Tibial nerve (tissue), 4 donors: ENCODE measurements around the gene GTPBP2. TPM values are rescaled to one million over a fixed set of nuclear protein-coding genes. Genes with fewer than 3 reads are reported as not detected.

Experiments used
- DNase-seq, 2 donors: peaks; one replicate each; pipeline ENCODE4 v3.0.0-alpha.2; 2019; ENCODE audit warnings: low spot score in 2 of 2
- H3K27ac ChIP-seq, 4 donors: fragments of 200-600 bp; sonication (generic) in 3 of 4; one replicate each; pipeline ENCODE4 v1.5.1; 2017 to 2019; ENCODE audit warnings: mild to moderate bottlenecking in 1 of 4
- H3K27me3 ChIP-seq, 2 donors: fragments of 200-600 bp; sonication (generic) in 1 of 2; one replicate each; pipeline versions ENCODE4 v1.5.1 to v1.6.0; 2017 to 2019
- H3K36me3 ChIP-seq, 3 donors: fragments of 200-600 bp; sonication (generic); one replicate each; pipeline ENCODE4 v1.5.1; 2018 to 2019
- H3K4me1 ChIP-seq, 4 donors: fragments of 200-600 bp; sonication (generic) in 3 of 4; one replicate each; pipeline ENCODE4 v1.5.1; 2017 to 2019
- H3K4me3 ChIP-seq, 4 donors: fragments of 200-600 bp; sonication (generic) in 3 of 4; one replicate each; pipeline ENCODE4 v1.5.1; 2017 to 2019; ENCODE audit warnings: mild to moderate bottlenecking in 1 of 4, moderate library complexity in 1 of 4
- H3K9me3 ChIP-seq, 4 donors: fragments of 200-600 bp; sonication (generic) in 3 of 4; one replicate each; pipeline ENCODE4 v1.5.1; 2017 to 2019
- EP300 ChIP-seq, 2 donors: sonication (generic); formaldehyde crosslinking; IDR thresholded peaks; one replicate each; pipeline ENCODE4 v1.6.1; 2017; ENCODE audit warnings: antibody characterized with exemption in 2 of 2, mild to moderate bottlenecking in 1 of 2
- POLR2A ChIP-seq, 2 donors: fragments of 450-650 bp; IDR thresholded peaks; one replicate each; pipeline ENCODE4 v1.6.1; 2017; ENCODE audit warnings: antibody characterized with exemption in 2 of 2, mild to moderate bottlenecking in 2 of 2, moderate library complexity in 2 of 2
- WGBS, 2 donors: methylation state at CpG; one replicate each; pipeline ENCODE4 v1.1.5; 2018; 5-methylcytosine and 5-hydroxymethylcytosine counted together
- total RNA-seq, 4 donors: library from RNA; depleted of rRNA; stranded (reverse); fragments of >200 nt; gene quantifications; one replicate each; pipeline ENCODE4 v1.1.0, GENCODE V29; 2016
- TF ChIP-seq, protein P1 (sequence below), 5 experiments: fragments of 200-600 bp in 3 of 5; fragments of 450-650 bp in 2 of 5; sonication (generic) in 3 of 5; IDR thresholded peaks; one replicate each; pipeline ENCODE4 v1.5.1; 2016 to 2019; ENCODE audit warnings: antibody characterized with exemption in 5 of 5, mild to moderate bottlenecking in 3 of 5, moderate library complexity in 2 of 5

Gene GTPBP2
- total RNA-seq, 4 donors from 2014 or later = 33.2 to 58.5 (median 39.7) TPM

DNA sequence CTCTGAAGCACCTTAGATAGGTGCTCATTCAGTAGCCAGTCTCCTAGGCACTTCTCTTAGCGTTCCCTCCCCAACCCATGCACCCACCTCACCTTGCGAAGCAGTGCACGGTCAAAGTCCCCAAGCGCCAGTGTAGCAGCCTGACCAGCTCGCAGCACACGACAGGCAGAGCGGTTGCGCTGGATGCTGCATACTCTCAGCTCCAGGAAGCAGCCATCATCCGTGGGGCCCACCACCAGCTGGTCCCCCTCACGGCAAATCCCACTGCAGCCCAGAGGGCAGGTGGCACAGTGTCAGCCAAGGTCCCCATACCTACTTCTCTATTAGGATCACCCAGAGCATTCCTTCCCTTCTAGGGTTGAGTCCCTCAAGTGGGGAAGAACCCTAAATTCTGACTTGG is 6.5 kb downstream of the GTPBP2 start:
- Histone ChIP-seq H3K4me3 (no peak overlapping the region), H3K36me3 (peaks cover 0 to 88% (median 17%) of the 10 kb centered on the region in 3 donors), H3K4me1 (peaks cover 0 to 17% (median 4%) of the 10 kb centered on the region in 4 donors), H3K9me3 (no peaks in the 10 kb centered on the region), H3K27ac (no peak overlapping the region), H3K27me3 (no peaks in the 10 kb centered on the region)
- no peak for TF ChIP-seq EP300 (IDR thresholded peaks at IDR 0.05)
- TF ChIP-seq, protein P1, sequence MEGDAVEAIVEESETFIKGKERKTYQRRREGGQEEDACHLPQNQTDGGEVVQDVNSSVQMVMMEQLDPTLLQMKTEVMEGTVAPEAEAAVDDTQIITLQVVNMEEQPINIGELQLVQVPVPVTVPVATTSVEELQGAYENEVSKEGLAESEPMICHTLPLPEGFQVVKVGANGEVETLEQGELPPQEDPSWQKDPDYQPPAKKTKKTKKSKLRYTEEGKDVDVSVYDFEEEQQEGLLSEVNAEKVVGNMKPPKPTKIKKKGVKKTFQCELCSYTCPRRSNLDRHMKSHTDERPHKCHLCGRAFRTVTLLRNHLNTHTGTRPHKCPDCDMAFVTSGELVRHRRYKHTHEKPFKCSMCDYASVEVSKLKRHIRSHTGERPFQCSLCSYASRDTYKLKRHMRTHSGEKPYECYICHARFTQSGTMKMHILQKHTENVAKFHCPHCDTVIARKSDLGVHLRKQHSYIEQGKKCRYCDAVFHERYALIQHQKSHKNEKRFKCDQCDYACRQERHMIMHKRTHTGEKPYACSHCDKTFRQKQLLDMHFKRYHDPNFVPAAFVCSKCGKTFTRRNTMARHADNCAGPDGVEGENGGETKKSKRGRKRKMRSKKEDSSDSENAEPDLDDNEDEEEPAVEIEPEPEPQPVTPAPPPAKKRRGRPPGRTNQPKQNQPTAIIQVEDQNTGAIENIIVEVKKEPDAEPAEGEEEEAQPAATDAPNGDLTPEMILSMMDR (IDR thresholded peaks at IDR 0.05) = no peak
- TF ChIP-seq POLR2A (IDR thresholded peaks at IDR 0.05) = no peak
- 87 to 94% methylated on average over 8 to 9 of the region's 10 CpGs for WGBS, 2 donors
- DNase-seq = no peak

DNA sequence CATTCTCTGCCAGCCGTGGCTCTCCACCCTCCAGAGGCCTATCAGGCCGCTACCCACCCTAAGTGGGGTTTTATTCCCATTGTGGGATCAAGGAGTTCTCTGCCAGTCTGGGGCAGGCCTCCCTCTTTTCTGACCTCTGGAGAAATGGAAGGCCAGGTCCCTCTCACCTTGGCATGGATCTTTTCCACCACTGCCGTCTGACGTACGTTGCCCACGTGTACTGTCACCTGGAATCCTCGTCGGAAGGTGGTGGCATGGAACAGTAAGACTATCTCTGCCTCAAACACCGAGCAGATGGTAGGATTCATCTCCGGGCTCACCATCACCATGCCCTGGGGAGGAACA is 7.3 kb downstream of the GTPBP2 start:
- H3K4me3 ChIP-seq = no peak overlapping the region
- TF ChIP-seq EP300 (IDR thresholded peaks at IDR 0.05) (no peak), POLR2A (IDR thresholded peaks at IDR 0.05) (no peak)
- TF ChIP-seq, protein P1 (IDR thresholded peaks at IDR 0.05) = no peak
- H3K9me3 ChIP-seq = no peaks in the 10 kb centered on the region
- no peak overlapping the region for H3K27ac ChIP-seq
- 93 to 94% methylated on average over 10 of the region's 10 CpGs for WGBS, 2 donors
- no peak for DNase-seq
- H3K27me3 ChIP-seq = no peaks in the 10 kb centered on the region
- peaks cover 0 to 9% (median under 1%) of the 10 kb centered on the region in 4 donors for H3K4me1 ChIP-seq
- peaks cover 0 to 95% (median 17%) of the 10 kb centered on the region in 3 donors for H3K36me3 ChIP-seq

DNA sequence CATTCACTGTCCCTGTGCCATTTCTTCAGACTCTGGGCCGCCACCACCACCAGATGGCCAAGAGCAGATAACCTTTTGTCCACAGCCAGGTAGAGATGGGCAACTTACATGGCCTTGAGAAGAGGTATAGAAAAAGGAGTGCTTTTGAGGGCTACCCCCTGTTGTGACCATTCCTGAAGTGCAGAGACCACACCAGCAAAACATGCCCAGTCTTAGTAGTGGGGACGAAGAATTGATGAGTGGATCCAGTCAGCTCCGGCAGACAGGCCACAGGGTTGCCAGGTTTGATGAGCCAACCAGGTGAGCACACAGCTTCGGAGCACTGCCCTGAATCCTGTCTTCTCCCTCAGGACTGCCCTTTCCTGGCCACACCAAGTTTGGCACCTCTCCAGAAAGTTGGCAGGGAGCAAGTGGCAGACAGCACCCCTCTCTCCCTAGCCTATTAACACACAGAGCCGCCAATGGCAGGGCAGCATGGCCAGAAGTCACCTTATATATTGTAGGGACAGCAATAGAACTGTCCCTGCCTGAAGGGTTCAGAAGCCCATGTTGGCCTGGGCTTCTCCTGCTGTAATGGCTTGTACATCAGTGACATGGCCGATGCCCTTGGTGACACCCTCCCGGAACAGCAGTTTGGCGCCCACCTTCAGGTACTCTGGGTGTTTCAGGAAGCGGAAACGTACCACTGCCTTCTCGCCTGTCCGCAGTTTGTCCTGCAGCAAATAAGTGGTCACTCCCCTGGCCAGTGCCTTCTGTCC is 7.8 kb downstream of the GTPBP2 start:
- H3K4me3 ChIP-seq = no peak overlapping the region
- H3K27me3 ChIP-seq = no peaks in the 10 kb centered on the region
- H3K27ac ChIP-seq = no peak overlapping the region
- H3K4me1 ChIP-seq = peaks cover 0 to 4% (median 0%) of the 10 kb centered on the region in 4 donors
- H3K9me3 ChIP-seq = no peaks in the 10 kb centered on the region
- WGBS, 2 donors = 87 to 89% methylated on average over 7 to 12 of the region's 12 CpGs
- H3K36me3 ChIP-seq = peaks cover 0 to 94% (median 17%) of the 10 kb centered on the region in 3 donors
- TF ChIP-seq, protein P1 (IDR thresholded peaks at IDR 0.05) = no peak
- no peak for TF ChIP-seq POLR2A (IDR thresholded peaks at IDR 0.05)
- no peak for TF ChIP-seq EP300 (IDR thresholded peaks at IDR 0.05)
- DNase-seq = no peak

DNA sequence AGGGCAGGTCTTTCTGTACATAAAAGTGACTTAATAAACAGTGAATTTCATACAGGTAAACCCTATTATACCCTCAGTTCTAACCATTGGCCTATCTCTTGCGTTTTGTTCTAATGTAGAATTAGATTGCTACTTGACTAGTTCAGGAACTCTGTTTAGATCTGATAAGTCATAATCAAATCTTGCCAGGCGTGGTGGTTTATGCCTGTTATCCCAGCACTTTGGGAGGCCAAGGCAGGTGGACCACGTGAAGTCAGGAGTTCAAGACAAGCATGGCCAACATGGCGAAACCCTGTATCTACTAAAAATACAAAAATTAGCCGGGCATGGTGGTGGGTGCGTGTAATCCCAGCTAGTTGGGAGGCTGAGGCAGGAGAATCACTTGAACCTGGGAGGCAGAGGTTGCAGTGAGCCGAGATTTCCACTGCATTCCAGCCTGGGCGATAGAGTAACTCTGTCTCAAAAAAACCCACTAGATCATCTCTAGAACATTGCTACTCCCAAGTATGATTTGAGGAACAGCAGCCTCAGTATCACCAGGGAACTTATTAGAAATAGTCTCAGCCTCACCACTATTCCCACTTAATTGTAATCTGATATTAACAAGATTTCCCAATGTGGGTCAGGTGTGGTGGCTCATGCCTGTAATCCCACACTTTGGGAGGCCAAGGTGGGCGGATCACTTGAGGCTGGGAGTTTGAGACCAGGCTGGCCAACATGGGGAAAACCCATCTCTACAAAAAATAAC is 12.2 kb downstream of the GTPBP2 start:
- no peak for DNase-seq
- no peaks in the 10 kb centered on the region for H3K9me3 ChIP-seq
- H3K27me3 ChIP-seq = no peaks in the 10 kb centered on the region
- H3K36me3 ChIP-seq = peaks cover 2 to 84% (median 18%) of the 10 kb centered on the region in 3 donors
- no peaks in the 10 kb centered on the region for H3K4me1 ChIP-seq
- 90 to 91% methylated on average over 9 of the region's 9 CpGs for WGBS, 2 donors
- no peak overlapping the region for H3K27ac ChIP-seq
- TF ChIP-seq EP300 (IDR thresholded peaks at IDR 0.05) = no peak
- TF ChIP-seq POLR2A (IDR thresholded peaks at IDR 0.05) = no peak
- TF ChIP-seq, protein P1 (IDR thresholded peaks at IDR 0.05) = no peak
- H3K4me3 ChIP-seq = no peak overlapping the region

DNA sequence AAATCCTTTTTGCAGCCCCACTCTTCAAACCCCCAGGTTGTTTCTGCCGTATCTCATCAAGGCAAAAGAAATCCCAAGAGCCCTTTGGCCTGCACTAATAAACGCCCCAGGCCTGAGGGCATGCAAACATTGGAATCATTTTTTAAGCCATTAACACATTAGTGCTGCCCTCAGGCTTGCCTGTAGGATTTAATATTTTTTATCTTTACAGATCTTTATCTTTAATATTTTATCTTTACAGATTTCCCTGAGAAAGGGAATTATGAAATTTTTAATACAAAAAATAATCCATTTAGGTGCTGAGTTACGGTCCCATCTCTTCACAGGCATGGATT is 14.7 kb downstream of the GTPBP2 start:
- no peaks in the 10 kb centered on the region for H3K4me1 ChIP-seq
- no peaks in the 10 kb centered on the region for H3K27me3 ChIP-seq
- H3K9me3 ChIP-seq = no peaks in the 10 kb centered on the region
- peaks cover 2 to 78% (median 15%) of the 10 kb centered on the region in 3 donors for H3K36me3 ChIP-seq
- TF ChIP-seq EP300 (IDR thresholded peaks at IDR 0.05) = no peak
- TF ChIP-seq, protein P1 (IDR thresholded peaks at IDR 0.05) = no peak
- TF ChIP-seq POLR2A (IDR thresholded peaks at IDR 0.05) = no peak
- WGBS, 2 donors = 60 to 61% methylated on average over 3 of the region's 3 CpGs
- H3K4me3 ChIP-seq = no peak overlapping the region
- H3K27ac ChIP-seq = no peak overlapping the region
- no peak for DNase-seq
